ENCODE measurements around the gene C2orf80. TPM values are rescaled to one million over a fixed set of nuclear protein-coding genes. Genes with fewer than 3 reads are reported as not detected.
A peak's percentile ranks its signal among the peaks of the same experiment; 100 is the strongest.

Gene C2orf80
- total RNA-seq, 2 experiments from 2014 or later, result not detected

DNA sequence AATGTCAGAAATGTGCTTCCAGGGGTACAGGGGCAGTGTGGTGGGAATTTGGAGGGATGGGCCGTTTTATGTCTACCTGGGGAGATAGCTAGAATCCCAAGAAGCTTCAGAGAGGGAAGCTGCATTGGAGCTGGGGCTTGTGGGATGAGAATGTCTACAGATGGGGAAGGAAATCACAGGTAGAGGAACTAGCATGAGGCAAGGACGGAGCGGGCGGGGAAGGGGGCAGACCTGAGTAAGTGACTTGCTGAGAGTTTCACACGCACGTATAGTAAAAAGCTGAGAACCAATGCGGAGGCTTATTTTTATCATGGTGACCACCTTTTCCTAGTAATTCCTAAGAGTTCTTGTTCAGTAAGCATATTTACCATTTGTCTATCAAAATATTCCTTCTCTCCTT lies 6.3 kb downstream of the C2orf80 start:
- ChIA-PET POLR2A (no interaction called here), CTCF (no interaction called here)
- Histone ChIP-seq H3K27me3 (ENCODE audit: control insufficient read depth in 1 of 2, insufficient read depth in 2 of 2, low read length in 2 of 2) (no peaks in the 10 kb centered on the region), H3K4me3 (ENCODE audit: low read length) (no peak overlapping the region), H3K4me1 (ENCODE audit: insufficient read depth, low read length) (no peaks in the 10 kb centered on the region), H3K27ac (ENCODE audit: low read depth in 1 of 2, low read length in 2 of 2) (no peak overlapping the region), H3K9me3 (ENCODE audit: control insufficient read depth in 1 of 2, insufficient read depth in 1 of 2, low read length in 2 of 2) (no peaks in the 10 kb centered on the region), H3K36me3 (ENCODE audit: insufficient read depth, low read length) (no peaks in the 10 kb centered on the region)
- Mint-ChIP-seq H3K27me3 (peaks cover 15% of the 10 kb centered on the region), H3K4me3 (no peak overlapping the region), H3K27ac (no peak overlapping the region), H3K9me3 (no peaks in the 10 kb centered on the region), H3K36me3 (ENCODE audit: low read depth) (no peaks in the 10 kb centered on the region), H3K4me1 (ENCODE audit: low read depth) (no peaks in the 10 kb centered on the region)
- no peak for ATAC-seq (ENCODE audit: poor library complexity)
- TF ChIP-seq CTCF (IDR thresholded peaks at IDR 0.05), result no peak
- DNase-seq, result peak in 1 of 14 experiments; percentile 6
- intact Hi-C loops (cut with DNase I, micrococcal nuclease), result no loop called here

- no peak overlapping the region for H3K27ac Mint-ChIP-seq
- ChIA-PET POLR2A (no interaction called here), CTCF (interaction anchor here (0.7 kb wide), 1 partner anchor 749 kb away, joined by 3 read pairs; no protein-coding TSS in a partner anchor)
- peaks cover 15% of the 10 kb centered on the region for H3K27me3 Mint-ChIP-seq
- H3K4me3 ChIP-seq (ENCODE audit: low read length), result no peak overlapping the region
- H3K4me1 ChIP-seq (ENCODE audit: insufficient read depth, low read length), result no peaks in the 10 kb centered on the region
- no peak for TF ChIP-seq CTCF (IDR thresholded peaks at IDR 0.05)
- H3K27ac ChIP-seq (ENCODE audit: low read depth in 1 of 2, low read length in 2 of 2), result no peak overlapping the region
- ATAC-seq (ENCODE audit: poor library complexity) (no peak), DNase-seq (no peak)
- no peaks in the 10 kb centered on the region for H3K36me3 ChIP-seq (ENCODE audit: insufficient read depth, low read length)
- no peaks in the 10 kb centered on the region for H3K9me3 ChIP-seq (ENCODE audit: control insufficient read depth in 1 of 2, insufficient read depth in 1 of 2, low read length in 2 of 2)
- H3K9me3 Mint-ChIP-seq, result no peaks in the 10 kb centered on the region
- no peak overlapping the region for H3K4me3 Mint-ChIP-seq
- H3K4me1 Mint-ChIP-seq (ENCODE audit: low read depth), result no peaks in the 10 kb centered on the region
- H3K36me3 Mint-ChIP-seq (ENCODE audit: low read depth), result no peaks in the 10 kb centered on the region
- no peaks in the 10 kb centered on the region for H3K27me3 ChIP-seq (ENCODE audit: control insufficient read depth in 1 of 2, insufficient read depth in 2 of 2, low read length in 2 of 2)
- intact Hi-C loops (cut with DNase I, micrococcal nuclease), result no loop called here
These were observed 7.0 kb downstream of the C2orf80 start for GRCh38 chr2:208182835-208183234.

DNA sequence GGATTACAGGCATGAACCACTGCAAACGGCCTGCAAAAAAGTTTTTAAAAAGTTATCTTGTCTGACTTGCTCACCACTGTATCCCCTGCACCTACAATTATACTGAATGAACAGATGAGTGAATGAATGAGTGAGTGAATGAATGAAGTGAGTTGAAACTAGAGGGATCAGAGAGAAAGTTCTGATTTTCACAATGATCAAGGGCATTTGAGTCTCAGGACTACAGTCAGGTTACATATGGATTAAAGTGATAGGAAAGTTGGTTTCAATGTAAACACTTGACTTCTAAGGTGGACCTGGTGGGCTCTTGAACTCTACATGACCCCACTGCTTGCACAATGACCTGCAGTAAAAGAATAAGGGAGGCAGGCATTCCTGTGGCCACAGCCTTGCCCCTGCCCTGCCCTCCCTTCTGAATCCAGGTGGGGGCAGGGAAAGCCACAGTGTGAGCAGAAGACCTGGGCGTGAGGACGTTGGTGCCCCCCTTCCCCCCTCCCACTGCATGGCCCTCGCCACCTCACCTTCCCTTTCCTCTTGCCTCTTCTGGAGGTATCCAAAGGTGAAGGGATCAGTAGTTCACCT lies 10.7 kb downstream of the C2orf80 start:
- H3K4me1 Mint-ChIP-seq (ENCODE audit: low read depth), result peaks cover 5% of the 10 kb centered on the region
- no peak overlapping the region for H3K27ac ChIP-seq (ENCODE audit: low read depth in 1 of 2, low read length in 2 of 2)
- ChIA-PET POLR2A (no interaction called here), CTCF (no interaction called here)
- no peaks in the 10 kb centered on the region for H3K36me3 Mint-ChIP-seq (ENCODE audit: low read depth)
- no peaks in the 10 kb centered on the region for H3K9me3 ChIP-seq (ENCODE audit: control insufficient read depth in 1 of 2, insufficient read depth in 1 of 2, low read length in 2 of 2)
- H3K4me3 ChIP-seq (ENCODE audit: low read length), result no peak overlapping the region
- no peaks in the 10 kb centered on the region for H3K4me1 ChIP-seq (ENCODE audit: insufficient read depth, low read length)
- no peaks in the 10 kb centered on the region for H3K27me3 ChIP-seq (ENCODE audit: control insufficient read depth in 1 of 2, insufficient read depth in 2 of 2, low read length in 2 of 2)
- peaks cover 19% of the 10 kb centered on the region for H3K27me3 Mint-ChIP-seq
- intact Hi-C loops (cut with DNase I, micrococcal nuclease), result loop anchor here (5.0 to 10.0 kb wide), 2 partner anchors 88 to 156 kb away; partner anchors contain the start of gene PIKFYVE (in 1 of the 2)
- TF ChIP-seq CTCF (IDR thresholded peaks at IDR 0.05), result no peak
- no peak for ATAC-seq (ENCODE audit: poor library complexity)
- H3K4me3 Mint-ChIP-seq, result no peak overlapping the region
- H3K36me3 ChIP-seq (ENCODE audit: insufficient read depth, low read length), result no peaks in the 10 kb centered on the region
- H3K9me3 Mint-ChIP-seq, result no peaks in the 10 kb centered on the region
- H3K27ac Mint-ChIP-seq, result no peak overlapping the region
- DNase-seq, result no peak

All from CD4-positive, alpha-beta T cell (primary cell).